ENCODE data around the gene WDFY4. TPM values are rescaled to one million over a fixed set of nuclear protein-coding genes. Genes with fewer than 3 reads are reported as not detected.

WDFY4 gene
- polyA plus RNA-seq, 1 donor (not counting 4 experiments of a cell fraction or from before 2014, with no cell fraction given), result 0.04 TPM

GRCh38 chr10:49023071-49023470 is 338.4 kb downstream of the WDFY4 start:
- dilution Hi-C loops (cut with MboI; ENCODE audit: extremely low pct_ligation_motif_present, low sequenced_read_pairs), result no loop called here
- H3K36me3 ChIP-seq (ENCODE audit: control insufficient read depth in 2 of 2, extremely low read depth in 1 of 2, insufficient read depth in 2 of 2, low read length in 2 of 2), result no peaks in the 10 kb centered on the region
- H3K79me2 ChIP-seq (ENCODE audit: control insufficient read depth, insufficient read depth, low read length), result no peaks in the 10 kb centered on the region
- peaks cover 3% of the 10 kb centered on the region for H3K27me3 ChIP-seq (ENCODE audit: control insufficient read depth, extremely low read depth, insufficient read depth, low read length)
- H4K20me1 ChIP-seq (ENCODE audit: control insufficient read depth, extremely low read depth, insufficient read depth, low read length), result no peaks in the 10 kb centered on the region
- H3K4me1 ChIP-seq (ENCODE audit: control insufficient read depth, extremely low read depth, insufficient read depth, low read length), result no peaks in the 10 kb centered on the region
- no peak overlapping the region for H3K4me2 ChIP-seq (ENCODE audit: control insufficient read depth, extremely low read depth, insufficient read depth, low read depth, low read length)
- no peak overlapping the region for H3K9ac ChIP-seq (ENCODE audit: control insufficient read depth, extremely low read depth, insufficient read depth, low read length)
- no peak overlapping the region for H3K4me3 ChIP-seq (ENCODE audit: control insufficient read depth in 2 of 3, extremely low read depth in 1 of 3, insufficient read depth in 2 of 3, low read depth in 1 of 3, low read length in 3 of 3)
- H3K27ac ChIP-seq (ENCODE audit: control insufficient read depth, insufficient read depth, low read length), result no peak overlapping the region
- DNase-seq (ENCODE audit: low read depth, low spot score), result no peak
- no peak for FAIRE-seq
- TF ChIP-seq CTCF (optimal IDR thresholded peaks at IDR 0.05 in 1 of 3, IDR thresholded peaks at IDR 0.05 in 1 of 3, conservative IDR thresholded peaks at IDR 0.05 in 1 of 3; ENCODE audit: extremely low read depth in 1 of 3, insufficient read depth in 2 of 3, low read length in 3 of 3) (no peak), EZH2 (IDR thresholded peaks at IDR 0.05; ENCODE audit: low read length) (no peak)
- H3K9me3 ChIP-seq (ENCODE audit: control insufficient read depth, low read depth, low read length), result no peaks in the 10 kb centered on the region
- H2AFZ ChIP-seq (ENCODE audit: control insufficient read depth, low read length), result no peak overlapping the region
- H3K9me1 ChIP-seq (ENCODE audit: control insufficient read depth, extremely low read depth, insufficient read depth, low read length), result no peaks in the 10 kb centered on the region

DNA sequence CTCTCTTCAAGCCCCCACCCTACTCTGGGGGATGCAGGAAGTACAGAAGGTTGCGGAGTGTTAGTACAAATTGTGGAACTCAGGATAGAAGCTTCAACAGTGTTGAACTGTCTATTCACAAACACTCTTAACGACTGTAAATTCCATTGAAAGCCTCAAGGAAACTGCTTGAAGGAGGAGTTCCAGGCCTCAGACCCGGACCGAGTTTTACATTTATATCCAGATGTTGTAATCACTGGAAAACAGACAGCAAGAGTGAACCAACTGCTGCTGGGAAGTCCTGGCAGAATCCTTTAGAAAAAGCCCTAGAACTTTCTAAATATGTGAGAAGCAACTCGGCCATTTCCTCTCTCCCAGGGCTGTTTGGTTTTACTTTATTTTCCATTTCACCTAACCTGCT is 339.1 kb downstream of the WDFY4 start:
- DNase-seq (ENCODE audit: low read depth, low spot score) (no peak), FAIRE-seq (no peak)
- dilution Hi-C loops (cut with MboI; ENCODE audit: extremely low pct_ligation_motif_present, low sequenced_read_pairs), result no loop called here

More for the DNA sequence above, 339.1 kb downstream of the WDFY4 start:
- no peaks in the 10 kb centered on the region for H4K20me1 ChIP-seq (ENCODE audit: control insufficient read depth, extremely low read depth, insufficient read depth, low read length)
- H3K9me3 ChIP-seq (ENCODE audit: control insufficient read depth, low read depth, low read length), result no peaks in the 10 kb centered on the region
- no peaks in the 10 kb centered on the region for H3K36me3 ChIP-seq (ENCODE audit: control insufficient read depth in 2 of 2, extremely low read depth in 1 of 2, insufficient read depth in 2 of 2, low read length in 2 of 2)
- no peaks in the 10 kb centered on the region for H3K4me1 ChIP-seq (ENCODE audit: control insufficient read depth, extremely low read depth, insufficient read depth, low read length)
- no peaks in the 10 kb centered on the region for H3K9me1 ChIP-seq (ENCODE audit: control insufficient read depth, extremely low read depth, insufficient read depth, low read length)
- H3K27me3 ChIP-seq (ENCODE audit: control insufficient read depth, extremely low read depth, insufficient read depth, low read length), result peaks cover 3% of the 10 kb centered on the region
- H3K9ac ChIP-seq (ENCODE audit: control insufficient read depth, extremely low read depth, insufficient read depth, low read length), result no peak overlapping the region
- no peak overlapping the region for H3K4me2 ChIP-seq (ENCODE audit: control insufficient read depth, extremely low read depth, insufficient read depth, low read depth, low read length)
- no peak overlapping the region for H2AFZ ChIP-seq (ENCODE audit: control insufficient read depth, low read length)
- H3K79me2 ChIP-seq (ENCODE audit: control insufficient read depth, insufficient read depth, low read length), result no peaks in the 10 kb centered on the region
- no peak overlapping the region for H3K27ac ChIP-seq (ENCODE audit: control insufficient read depth, insufficient read depth, low read length)
- no peak for TF ChIP-seq CTCF (optimal IDR thresholded peaks at IDR 0.05 in 1 of 3, IDR thresholded peaks at IDR 0.05 in 1 of 3, conservative IDR thresholded peaks at IDR 0.05 in 1 of 3; ENCODE audit: extremely low read depth in 1 of 3, insufficient read depth in 2 of 3, low read length in 3 of 3)
- TF ChIP-seq EZH2 (IDR thresholded peaks at IDR 0.05; ENCODE audit: low read length), result no peak
- no peak overlapping the region for H3K4me3 ChIP-seq (ENCODE audit: control insufficient read depth in 2 of 3, extremely low read depth in 1 of 3, insufficient read depth in 2 of 3, low read depth in 1 of 3, low read length in 3 of 3)

Data from keratinocyte (primary cell).